ENCODE data around the gene JAG1.
"Not testable (repeated sequence)": the region's sequence is repeated elsewhere in the genome, so short reads cannot be mapped to it uniquely, and the experiment has no call there.

The JAG1 gene

DNA sequence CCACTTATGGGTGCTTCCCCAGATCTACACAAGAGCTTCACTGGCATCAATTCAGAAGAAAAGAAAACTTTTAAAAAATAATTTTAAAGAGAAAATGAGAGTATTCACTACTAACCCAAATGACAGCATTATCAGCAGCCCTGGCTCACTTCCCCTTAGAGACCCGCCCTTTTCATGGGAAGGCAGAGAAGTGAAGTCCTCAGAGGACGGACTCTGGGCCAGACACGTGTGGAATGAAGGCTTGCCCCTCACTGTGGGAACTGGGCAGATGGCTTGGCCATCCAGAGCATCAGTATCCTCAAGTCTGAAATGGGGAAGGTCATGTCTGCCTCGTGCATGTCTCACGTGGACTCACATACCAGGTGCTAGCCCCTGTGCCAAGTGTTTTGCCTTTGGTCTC lies 63.5 kb downstream of the JAG1 start:
- DNase-seq (ENCODE audit: low read depth) = no peak

GRCh38 chr20:10609770-10610169 lies 64.0 kb downstream of the JAG1 start:
- no peak for DNase-seq (ENCODE audit: low read depth)

DNA sequence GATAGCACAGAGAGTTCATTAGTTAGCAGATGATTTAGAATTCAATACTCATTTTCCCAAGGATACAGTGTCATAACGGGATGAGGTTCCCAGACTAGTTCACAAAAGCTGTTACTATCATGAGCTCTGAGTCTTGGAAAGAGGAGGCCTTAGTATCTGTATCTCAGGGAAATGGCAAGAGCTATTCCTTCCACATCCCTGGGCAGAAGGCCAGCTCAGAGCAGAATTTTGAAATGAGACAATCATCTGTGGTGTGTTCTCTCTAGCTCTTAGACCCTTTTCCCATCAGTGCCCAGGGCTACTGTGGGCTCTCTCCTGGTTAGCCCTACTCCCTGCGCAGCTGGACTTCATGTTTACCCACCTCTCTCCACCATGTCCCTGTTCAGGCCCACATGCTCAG lies 64.5 kb downstream of the JAG1 start:
- no peak for DNase-seq (ENCODE audit: low read depth)

DNA sequence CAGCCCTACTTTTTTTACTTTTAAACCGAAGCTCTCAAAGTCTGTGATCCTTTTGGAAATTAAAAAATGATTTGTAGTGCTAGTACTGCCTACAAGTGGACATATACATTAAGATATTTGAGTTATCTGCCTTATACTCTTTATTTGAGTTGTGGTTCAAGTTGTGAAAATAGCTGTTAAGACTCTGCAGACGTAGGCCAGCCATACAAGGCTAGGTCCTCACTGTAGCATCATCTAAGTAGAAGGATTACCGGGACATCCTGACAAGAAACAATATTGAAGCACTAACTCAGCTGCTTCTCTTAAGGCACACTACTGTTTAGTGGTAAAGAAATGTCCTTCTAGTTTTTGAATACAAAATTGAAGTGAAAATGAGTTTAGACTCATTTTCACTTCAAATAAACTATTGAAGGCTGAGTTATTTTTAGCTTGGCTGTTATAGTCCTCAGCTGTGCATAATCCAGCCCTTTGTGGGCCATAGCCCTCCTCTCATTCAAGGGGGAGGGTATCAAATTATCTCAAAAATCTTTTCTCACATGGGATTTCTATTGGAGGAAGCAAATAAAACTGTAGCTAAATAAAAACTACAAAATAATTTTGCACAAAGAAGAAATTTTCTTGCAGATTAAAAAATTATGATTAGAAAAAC lies 68.1 kb downstream of the JAG1 start:
- DNase-seq (ENCODE audit: low read depth) = no peak

GRCh38 chr20:10604865-10605440 lies 68.8 kb downstream of the JAG1 start:
- DNase-seq (ENCODE audit: low read depth) = no peak

DNA sequence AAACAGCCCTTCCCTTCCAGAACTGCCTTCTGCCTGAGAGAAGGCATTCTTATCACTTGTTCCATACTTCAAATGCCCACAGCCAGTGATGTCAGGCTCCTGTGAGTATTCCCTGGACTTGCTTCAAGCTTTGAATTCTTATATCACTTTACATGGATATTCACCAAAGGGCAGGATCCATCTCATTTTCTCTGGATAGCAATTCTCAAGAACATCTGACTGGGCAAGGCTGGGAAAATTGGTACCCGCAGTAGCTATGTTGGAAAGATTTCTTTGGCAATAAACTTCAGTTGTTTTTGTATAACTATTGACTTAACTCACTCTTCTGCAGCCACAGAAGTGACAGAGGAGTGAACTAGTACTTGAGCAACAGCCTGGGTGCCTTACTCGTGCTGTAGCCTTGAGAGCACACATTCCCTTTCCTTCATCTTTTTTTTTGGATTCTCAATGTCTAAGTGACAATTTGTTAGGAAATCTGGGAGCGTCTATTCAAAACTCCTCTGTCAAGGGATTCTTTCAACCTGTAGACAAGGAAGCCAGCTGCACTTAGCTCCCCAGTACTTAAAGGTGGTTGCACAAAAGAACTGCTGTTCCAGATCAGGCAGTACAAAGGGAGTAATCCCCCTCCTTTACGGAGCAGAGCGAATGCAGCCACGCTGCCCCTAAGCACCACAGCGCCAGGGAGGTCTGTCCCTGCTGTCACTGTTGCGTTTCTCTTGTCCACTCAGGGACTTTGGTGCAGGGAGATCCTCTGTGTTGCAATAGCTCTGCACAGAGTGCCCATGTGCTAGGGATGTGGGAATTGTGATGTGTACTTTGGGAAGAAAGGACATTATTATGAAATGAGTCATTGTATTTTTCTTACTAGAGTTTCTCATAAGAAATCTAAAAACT lies 69.6 kb downstream of the JAG1 start:
- DNase-seq (ENCODE audit: low read depth) = no peak

DNA sequence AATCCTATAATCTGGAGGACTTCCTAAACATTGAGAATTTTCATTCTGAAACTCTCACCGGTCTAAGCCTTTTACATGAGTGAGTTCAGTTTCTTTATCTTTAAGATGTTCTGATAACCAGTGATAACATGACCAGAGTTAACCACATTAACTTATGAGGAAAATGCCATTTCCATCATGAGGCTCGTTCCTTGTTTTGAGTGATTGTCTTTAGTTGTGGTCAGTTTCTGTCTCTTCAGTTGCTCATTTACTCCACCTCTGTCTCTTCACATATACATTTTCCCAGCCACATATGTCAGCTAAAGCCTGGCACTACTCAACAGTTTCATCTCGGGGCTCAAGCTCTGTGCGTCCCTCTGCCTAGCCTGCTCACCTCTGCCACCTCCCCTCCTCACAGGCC lies 70.4 kb downstream of the JAG1 start:
- DNase-seq (ENCODE audit: low read depth) = no peak

DNA sequence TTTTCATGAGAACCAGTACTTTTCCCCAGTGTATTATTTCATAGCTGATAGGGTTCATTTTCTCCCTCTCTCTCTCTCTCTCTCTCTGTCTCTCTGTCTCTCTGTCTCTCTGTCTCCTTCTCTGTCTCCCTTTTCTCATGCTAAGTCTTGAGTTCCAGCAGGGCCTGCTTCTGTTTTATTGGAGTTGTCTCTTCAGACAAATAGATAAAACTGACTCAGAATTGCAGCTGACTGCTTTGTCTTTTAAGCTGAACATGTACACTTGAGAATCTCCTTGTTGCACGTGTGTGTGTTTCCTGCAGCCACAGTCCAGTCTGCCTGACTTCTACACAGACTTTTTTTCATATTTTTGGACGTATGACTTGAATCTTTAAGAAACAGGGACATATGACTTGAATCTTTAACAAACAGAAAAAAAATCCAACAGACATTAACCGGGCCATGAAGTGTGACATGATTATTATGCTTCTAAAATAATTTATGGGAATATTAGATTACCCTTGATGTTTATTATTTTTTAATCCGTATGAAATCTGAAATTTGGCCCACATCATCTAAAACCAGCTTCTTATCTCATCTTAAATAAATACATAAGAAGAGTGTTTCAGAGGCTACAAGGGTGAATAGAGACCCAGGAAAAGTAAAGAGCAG lies 71.5 kb downstream of the JAG1 start:
- no peak for DNase-seq (ENCODE audit: low read depth)

DNA sequence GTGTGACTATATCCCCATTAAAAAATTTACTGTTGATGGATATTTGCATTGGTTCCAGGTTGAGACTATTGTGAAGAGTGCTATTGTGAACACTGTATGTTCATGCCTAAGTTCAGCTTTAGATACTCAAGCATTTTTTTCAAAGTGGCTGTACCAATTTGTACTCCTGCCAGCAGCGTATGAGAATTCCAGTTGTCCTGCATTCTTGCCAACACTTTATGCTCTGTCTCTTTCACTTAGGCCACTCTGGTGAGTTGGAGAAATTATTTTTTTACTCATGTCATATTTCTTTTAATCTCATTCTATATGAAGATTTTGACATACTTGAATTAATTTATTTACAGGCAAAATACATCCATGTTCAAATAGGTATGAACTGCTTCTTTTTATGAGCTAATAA lies 76.2 kb downstream of the JAG1 start:
- DNase-seq (ENCODE audit: low read depth) = no peak

DNA sequence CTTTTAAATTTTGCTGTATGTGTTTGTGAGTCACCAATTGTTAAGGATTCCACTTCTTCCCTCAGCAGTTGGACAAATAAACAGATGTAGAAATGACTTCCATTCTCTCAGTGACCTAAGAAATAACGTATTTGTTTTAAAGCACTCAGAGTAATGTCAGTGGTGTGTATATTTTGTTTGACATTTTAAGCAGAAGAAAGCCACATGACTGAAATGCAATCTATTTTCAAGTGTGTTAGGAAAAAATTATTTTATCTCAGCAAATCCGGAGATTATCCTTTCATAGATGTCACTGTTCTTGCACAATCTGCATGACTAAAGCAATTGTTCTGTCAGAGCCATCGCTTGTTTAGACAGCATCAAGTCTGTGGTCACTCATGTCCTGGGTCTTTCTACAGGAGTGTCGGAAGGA lies 77.1 kb downstream of the JAG1 start:
- DNase-seq (ENCODE audit: low read depth) = no peak

DNA sequence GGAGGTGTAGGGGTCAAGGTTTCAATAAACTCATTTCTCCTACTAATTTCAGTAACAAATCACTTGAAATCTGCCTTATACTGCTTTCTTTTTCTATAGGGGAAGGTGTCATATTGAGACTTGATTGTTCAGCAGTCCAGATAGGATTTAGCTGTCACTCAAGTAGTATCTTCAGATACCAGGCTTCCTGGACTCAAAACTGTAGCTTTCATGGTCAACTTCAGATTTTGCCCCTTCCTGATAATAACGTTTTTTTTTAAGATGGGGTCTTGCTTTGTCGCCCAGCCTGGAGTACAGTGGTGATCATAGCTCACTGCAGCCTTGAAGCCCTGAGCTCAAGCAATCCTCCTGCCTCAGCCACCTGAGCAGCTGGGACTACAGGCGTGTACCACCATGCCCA lies 77.8 kb downstream of the JAG1 start:
- DNase-seq (ENCODE audit: low read depth) = no peak

DNA sequence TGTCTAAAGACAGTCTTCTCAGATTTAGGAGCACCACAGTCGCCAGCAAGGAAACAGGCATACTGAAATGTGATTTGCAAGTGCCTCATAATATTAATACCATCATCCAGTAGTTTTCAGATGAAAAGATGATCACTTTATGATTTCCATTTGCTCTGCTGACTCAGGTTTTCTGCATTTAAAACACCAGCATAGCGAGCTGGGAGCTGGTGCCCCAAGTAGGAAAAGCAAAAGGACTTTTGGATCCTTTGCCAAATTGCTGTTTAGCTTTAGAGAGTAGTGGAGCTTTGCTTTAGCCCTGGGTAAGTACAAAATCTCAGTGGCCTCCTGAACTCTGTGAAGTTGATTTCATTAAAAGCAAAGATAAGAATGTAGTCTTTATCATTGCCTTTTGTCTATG lies 78.5 kb downstream of the JAG1 start:
- no peak for DNase-seq (ENCODE audit: low read depth)

DNA sequence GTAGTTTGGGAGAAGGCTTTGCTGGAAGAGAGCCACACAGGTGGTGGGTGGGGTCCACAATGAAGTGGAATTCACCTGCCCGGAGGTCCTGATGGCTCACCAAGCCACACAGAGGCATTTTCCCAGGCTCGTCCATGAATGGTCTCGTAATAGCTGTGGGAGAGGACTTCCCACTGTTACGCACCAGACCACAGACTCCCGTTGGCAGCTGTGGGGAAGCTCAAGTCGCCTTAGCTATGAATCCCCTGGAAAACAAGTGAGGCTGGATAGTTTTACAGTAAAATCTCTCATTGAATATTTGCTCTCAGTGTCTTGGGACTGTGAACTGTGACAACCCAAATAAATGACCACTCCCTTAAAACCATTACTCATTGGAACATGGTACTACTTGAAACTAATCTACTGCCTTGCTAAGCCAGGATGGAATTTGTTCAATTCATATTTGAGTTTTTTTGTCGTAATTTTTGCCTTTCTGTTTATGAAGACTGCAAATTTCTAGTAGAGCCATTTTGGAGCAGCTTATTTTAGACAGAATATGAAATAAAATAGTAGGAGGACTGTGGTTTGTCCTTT lies 79.4 kb downstream of the JAG1 start:
- no peak for DNase-seq (ENCODE audit: low read depth)

DNA sequence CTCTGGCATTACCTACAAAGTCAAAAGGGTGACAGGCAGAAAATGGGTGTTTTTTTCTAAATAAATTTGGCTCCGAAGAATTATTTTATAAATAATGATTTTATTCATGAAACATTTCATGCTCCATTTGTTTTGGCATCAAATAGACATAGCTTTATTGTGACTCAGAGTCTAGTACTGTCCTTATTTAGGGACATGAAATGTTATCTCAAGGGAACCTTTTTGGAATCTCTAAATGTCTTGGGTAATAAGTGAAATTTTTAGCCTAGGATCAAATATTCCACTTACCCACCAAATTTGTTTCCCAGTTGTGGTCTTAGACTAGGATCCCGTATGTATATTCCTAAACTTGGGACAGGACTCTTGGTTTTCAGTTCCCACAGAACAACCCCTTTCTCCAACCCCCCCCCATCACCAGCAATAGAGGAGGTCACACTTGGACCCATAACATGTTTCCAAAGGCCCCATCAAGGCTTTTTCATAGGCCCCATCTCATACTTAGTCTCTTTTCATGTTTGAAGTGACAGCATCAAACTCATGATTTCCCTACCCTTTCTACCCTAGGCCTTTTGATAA lies 81.8 kb downstream of the JAG1 start:
- DNase-seq (ENCODE audit: low read depth) = no peak

DNA sequence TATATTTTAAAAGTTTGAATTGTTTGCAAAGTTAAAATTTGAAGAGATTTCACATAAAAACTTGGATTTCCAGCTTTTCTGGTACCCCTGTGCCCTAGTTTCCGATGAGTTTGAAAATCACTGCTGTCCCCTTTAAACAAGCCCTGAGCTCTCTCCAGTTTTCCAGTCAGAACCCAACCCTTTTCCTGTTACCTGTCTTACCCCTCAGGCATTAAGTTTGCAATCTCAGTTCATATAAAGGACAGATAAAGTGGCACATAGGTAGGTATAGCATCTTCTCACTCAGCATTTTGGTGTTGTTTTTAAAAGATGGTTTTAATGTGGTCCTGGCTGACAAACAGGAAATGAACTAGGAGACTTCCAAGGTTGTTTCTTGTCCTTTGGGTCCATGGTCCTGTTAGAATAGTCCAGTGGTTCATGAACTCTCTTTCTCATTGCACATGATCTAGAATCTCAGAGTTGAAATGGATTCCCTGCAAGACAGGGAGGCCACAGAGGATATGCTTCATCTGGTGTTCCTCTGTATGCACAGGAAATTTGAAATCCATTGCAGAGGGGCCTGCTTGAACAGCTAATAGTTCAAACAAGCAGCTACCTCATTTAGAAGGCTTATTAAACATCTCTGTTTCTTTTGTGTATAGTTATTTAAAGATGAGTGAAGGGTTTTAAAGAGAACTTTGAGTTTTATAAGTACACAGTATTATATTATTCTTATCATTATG lies 82.7 kb downstream of the JAG1 start:
- DNase-seq (ENCODE audit: low read depth) = no peak

- not testable (repeated sequence) for DNase-seq (ENCODE audit: low read depth)
These were observed 83.4 kb downstream of the JAG1 start for GRCh38 chr20:10590446-10590845.

Data from activated T-helper 1 cell treated with Interleukin-2 at 50 U/mL for 16 hours (primary cell).